Measurements from ENCODE around the gene PDHX.
"Not testable (repeated sequence)": the region's sequence is repeated elsewhere in the genome, so short reads cannot be mapped to it uniquely, and the experiment has no call there.

PDHX gene

GRCh38 chr11:34911676-34912075 lies 4.7 kb upstream of the PDHX start:
- no peak for DNase-seq (ENCODE audit: low spot score)

- DNase-seq (ENCODE audit: low spot score) = not testable (repeated sequence)
These were observed 2.9 kb upstream of the PDHX start for GRCh38 chr11:34913556-34913955.

- DNase-seq (ENCODE audit: low spot score) = peak; percentile 32
These were observed 1.0 kb upstream of the PDHX start for GRCh38 chr11:34915136-34916014.

GRCh38 chr11:34916843-34917770 lies 689 bp downstream of the PDHX start:
- no peak for DNase-seq (ENCODE audit: low spot score)

GRCh38 chr11:34921156-34921555 lies 4.7 kb downstream of the PDHX start:
- DNase-seq (ENCODE audit: low spot score) = no peak

GRCh38 chr11:34924714-34925113 lies 8.3 kb downstream of the PDHX start:
- no peak for DNase-seq (ENCODE audit: low spot score)

GRCh38 chr11:34926101-34926830 lies 9.8 kb downstream of the PDHX start:
- DNase-seq (ENCODE audit: low spot score) = peak; percentile 69

- DNase-seq (ENCODE audit: low spot score) = no peak
These were observed 10.4 kb downstream of the PDHX start for GRCh38 chr11:34926831-34927132.

GRCh38 chr11:34928268-34928959 lies 12.0 kb downstream of the PDHX start:
- DNase-seq (ENCODE audit: low spot score) = no peak

GRCh38 chr11:34928960-34929680 lies 12.7 kb downstream of the PDHX start:
- no peak for DNase-seq (ENCODE audit: low spot score)

- DNase-seq (ENCODE audit: low spot score) = no peak
These were observed 13.7 kb downstream of the PDHX start for GRCh38 chr11:34929794-34930763.

- no peak for DNase-seq (ENCODE audit: low spot score)
These were observed 20.7 kb downstream of the PDHX start for GRCh38 chr11:34936945-34937629.

- no peak for DNase-seq (ENCODE audit: low spot score)
These were observed 22.2 kb downstream of the PDHX start for GRCh38 chr11:34938611-34939010.

GRCh38 chr11:34940026-34940677 lies 23.7 kb downstream of the PDHX start:
- DNase-seq (ENCODE audit: low spot score) = no peak

- DNase-seq (ENCODE audit: low spot score) = no peak
These were observed 25.3 kb downstream of the PDHX start for GRCh38 chr11:34941688-34942087.

GRCh38 chr11:34944692-34945091 lies 28.3 kb downstream of the PDHX start:
- no peak for DNase-seq (ENCODE audit: low spot score)

GRCh38 chr11:34948696-34949095 lies 32.3 kb downstream of the PDHX start:
- DNase-seq (ENCODE audit: low spot score) = no peak

- DNase-seq (ENCODE audit: low spot score) = no peak
These were observed 37.5 kb downstream of the PDHX start for GRCh38 chr11:34953955-34954354.

GRCh38 chr11:34957206-34957605 lies 40.8 kb downstream of the PDHX start:
- no peak for DNase-seq (ENCODE audit: low spot score)

All from NAMALWA (cell line).